Stimulated activated CD4-positive, alpha-beta T cell treated with anti-CD3 and anti-CD28 coated beads, Interleukin-2, amount 100 ng/mL, for 4 hours (primary cell): ENCODE results near the gene DIS3L.
A peak's percentile ranks its signal among the peaks of the same experiment; 100 is the strongest.
"Not testable (repeated sequence)": the region's sequence is repeated elsewhere in the genome, so short reads cannot be mapped to it uniquely, and the experiment has no call there.

Source experiments
- DNase-seq: peaks from one replicate; pipeline ENCODE4 v3.0.0-alpha.2; 2020; ENCODE audit warnings: low read depth

Gene DIS3L

GRCh38 chr15:66278056-66278455 lies 15.3 kb upstream of the DIS3L start:
- DNase-seq = no peak

GRCh38 chr15:66278671-66279070 lies 14.7 kb upstream of the DIS3L start:
- no peak for DNase-seq

GRCh38 chr15:66284271-66284670 lies 9.1 kb upstream of the DIS3L start:
- no peak for DNase-seq

GRCh38 chr15:66285533-66286280 lies 7.7 kb upstream of the DIS3L start:
- DNase-seq = no peak

GRCh38 chr15:66287461-66288057 lies 5.8 kb upstream of the DIS3L start:
- DNase-seq = no peak

GRCh38 chr15:66288093-66288492 lies 5.3 kb upstream of the DIS3L start:
- no peak for DNase-seq

GRCh38 chr15:66288551-66289185 lies 4.7 kb upstream of the DIS3L start:
- no peak for DNase-seq

GRCh38 chr15:66290007-66290406 lies 3.4 kb upstream of the DIS3L start:
- no peak for DNase-seq

GRCh38 chr15:66290518-66290917 lies 2.9 kb upstream of the DIS3L start:
- DNase-seq = no peak

GRCh38 chr15:66291816-66292570 lies 1.4 kb upstream of the DIS3L start:
- no peak for DNase-seq

- no peak for DNase-seq
These were observed 573 bp upstream of the DIS3L start for GRCh38 chr15:66292571-66293418.

- DNase-seq = peak; percentile 2
These were observed 976 bp downstream of the DIS3L start for GRCh38 chr15:66294157-66294931.

GRCh38 chr15:66294932-66295235 lies 1.5 kb downstream of the DIS3L start:
- DNase-seq = no peak

- no peak for DNase-seq
These were observed 2.8 kb downstream of the DIS3L start for GRCh38 chr15:66296186-66296585.

- no peak for DNase-seq
These were observed 5.5 kb downstream of the DIS3L start for GRCh38 chr15:66298803-66299251.

- no peak for DNase-seq
These were observed 9.3 kb downstream of the DIS3L start for GRCh38 chr15:66302489-66303278.

GRCh38 chr15:66304425-66304824 lies 11.1 kb downstream of the DIS3L start:
- not testable (repeated sequence) for DNase-seq

- no peak for DNase-seq
These were observed 13.0 kb downstream of the DIS3L start for GRCh38 chr15:66306381-66306780.

GRCh38 chr15:66308531-66308930 lies 15.2 kb downstream of the DIS3L start:
- no peak for DNase-seq

- DNase-seq = no peak
These were observed 16.5 kb downstream of the DIS3L start for GRCh38 chr15:66309828-66310227.
